Testis (tissue), 2 donors: ENCODE measurements around the gene PIF1.

Experiments used
- CTCF ChIP-seq, 3 experiments: fragments of 450-650 bp in 2 of 3; fragments of 200-600 bp in 1 of 3; sonication (generic) in 1 of 3; IDR thresholded peaks; one replicate each; pipeline ENCODE4 v1.5.1; 2016 to 2019; ENCODE audit warnings: antibody characterized with exemption in 3 of 3, mild to moderate bottlenecking in 2 of 3, moderate library complexity in 1 of 3
- POLR2A ChIP-seq: fragments of 450-650 bp; IDR thresholded peaks from one replicate; pipeline ENCODE4 v1.6.1; 2017; ENCODE audit warnings: antibody characterized with exemption, mild to moderate bottlenecking, moderate library complexity

GRCh38 chr15:64862408-64862807, 37.0 kb upstream of the PIF1 start:
- no peak for TF ChIP-seq CTCF (IDR thresholded peaks at IDR 0.05)
- TF ChIP-seq POLR2A: no peak
